Measurements from ENCODE around the gene NBPF14.
"Not testable (repeated sequence)": the region's sequence is repeated elsewhere in the genome, so short reads cannot be mapped to it uniquely, and the experiment has no call there.

- TF ChIP-seq CTCF (conservative IDR thresholded peaks at IDR 0.05 in 1 of 2, IDR thresholded peaks at IDR 0.05 in 1 of 2; ENCODE audit: low read depth in 1 of 2, low read length in 2 of 2); EZH2 (IDR thresholded peaks at IDR 0.05; ENCODE audit: low read length, missing control alignments): not testable (repeated sequence)
Observed at GRCh38 chr1:148523205-148524144, 72.3 kb downstream of the NBPF14 start.
